Stimulated activated CD4-positive, alpha-beta T cell treated with anti-CD3 and anti-CD28 coated beads, Interleukin-2, amount 100 ng/mL, for 4 hours (primary cell): ENCODE results near the gene NR6A1.

Experiments
- DNase-seq: peaks from one replicate; pipeline ENCODE4 v3.0.0-alpha.2; 2020; ENCODE audit warnings: low read depth

The NR6A1 gene

DNA sequence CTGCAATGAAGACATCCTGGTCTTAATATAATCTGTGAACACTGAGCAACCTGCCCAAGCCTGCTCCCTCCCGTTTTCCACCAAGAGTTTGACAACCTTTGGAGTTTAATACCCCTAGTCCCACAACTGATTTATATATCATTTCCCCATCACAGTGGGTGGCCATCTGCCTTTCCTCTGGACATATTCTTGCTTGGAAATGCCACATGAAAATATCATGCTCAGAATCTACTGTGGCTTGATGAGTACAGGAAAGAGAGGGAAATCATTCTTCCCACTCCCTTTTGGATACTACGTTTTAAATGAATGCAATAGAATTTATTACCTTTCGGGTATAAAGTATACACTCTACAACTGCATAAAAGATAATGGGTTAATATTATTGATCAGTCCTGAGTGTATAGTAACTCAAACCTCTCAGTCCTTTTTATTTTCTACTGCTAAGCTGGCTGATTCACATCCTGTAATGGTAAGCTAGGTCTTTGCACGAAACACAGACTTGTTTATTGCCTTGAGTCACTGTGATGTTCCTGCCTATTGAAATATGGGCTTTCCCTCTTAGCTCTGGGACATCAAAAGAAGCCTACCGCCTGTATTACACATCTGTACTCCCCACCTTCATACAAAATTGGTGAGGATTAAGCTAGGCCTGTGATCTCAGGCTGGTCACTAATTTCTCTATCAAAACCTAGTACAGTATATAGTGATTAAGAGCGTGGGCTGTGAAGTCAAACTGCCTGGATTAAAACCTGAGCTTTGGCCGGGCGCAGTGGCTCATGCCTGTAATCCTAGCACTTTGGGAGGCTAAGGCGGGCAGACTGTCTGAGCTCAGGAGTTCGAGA is 196.4 kb downstream of the NR6A1 start:
- no peak for DNase-seq

DNA sequence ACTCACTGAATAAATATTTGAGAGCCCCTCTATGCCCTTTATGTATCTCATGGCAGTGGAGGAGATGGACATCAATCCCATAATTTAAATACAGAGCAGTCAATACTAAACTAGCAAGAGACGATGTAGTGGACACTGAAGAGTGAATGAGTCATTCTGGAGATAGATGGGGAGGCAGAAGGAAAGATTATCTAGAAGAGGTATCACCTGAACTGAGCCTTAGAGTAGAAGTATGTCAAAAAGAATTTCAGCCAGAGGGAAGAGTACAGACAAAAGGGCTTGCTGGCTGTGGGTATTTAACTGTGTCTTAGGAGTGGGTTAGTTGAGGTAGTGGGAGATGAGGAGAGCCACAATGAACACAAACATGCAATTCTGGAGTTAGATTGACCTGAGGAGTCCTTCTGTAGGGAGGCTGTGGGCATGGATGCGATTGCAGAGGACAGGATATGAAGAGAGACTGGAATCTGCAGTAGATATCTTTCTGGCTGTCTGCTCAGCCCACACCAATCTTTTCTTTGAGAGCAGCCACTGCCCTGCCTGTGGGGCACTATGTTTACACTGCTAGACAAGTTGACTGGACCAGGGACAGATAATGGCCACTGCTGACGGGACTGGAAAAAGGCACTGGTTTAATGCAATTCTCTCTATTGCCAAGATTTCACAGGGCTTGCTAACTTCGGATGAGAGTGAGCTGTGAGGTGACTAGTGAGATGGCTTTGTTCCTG is 200.0 kb downstream of the NR6A1 start:
- DNase-seq: no peak

- no peak for DNase-seq
Observed at GRCh38 chr9:124569942-124570341, 201.2 kb downstream of the NR6A1 start.

- no peak for DNase-seq
Observed at GRCh38 chr9:124567362-124567761, 203.7 kb downstream of the NR6A1 start.

DNA sequence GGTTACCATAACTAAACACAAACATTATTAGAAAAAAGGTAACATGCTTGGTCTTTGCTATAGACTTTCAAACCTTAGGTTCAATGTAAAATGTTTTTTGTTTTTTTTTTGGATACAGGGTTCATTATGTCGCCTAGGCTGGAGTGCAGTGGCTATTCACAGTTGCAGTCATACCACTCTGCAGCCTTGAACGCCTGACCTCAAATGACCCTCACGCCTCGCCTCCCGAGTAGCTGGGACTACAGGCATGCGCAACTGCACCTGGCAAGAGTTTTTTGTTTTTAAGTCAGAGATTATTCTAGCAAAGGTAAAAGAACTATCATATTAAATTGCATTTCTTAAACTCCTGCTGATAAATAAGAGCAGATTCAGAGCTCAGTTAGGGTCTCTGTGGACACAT is 208.8 kb downstream of the NR6A1 start:
- DNase-seq: no peak

- DNase-seq: no peak
Observed at GRCh38 chr9:124559871-124560270, 211.2 kb downstream of the NR6A1 start.

DNA sequence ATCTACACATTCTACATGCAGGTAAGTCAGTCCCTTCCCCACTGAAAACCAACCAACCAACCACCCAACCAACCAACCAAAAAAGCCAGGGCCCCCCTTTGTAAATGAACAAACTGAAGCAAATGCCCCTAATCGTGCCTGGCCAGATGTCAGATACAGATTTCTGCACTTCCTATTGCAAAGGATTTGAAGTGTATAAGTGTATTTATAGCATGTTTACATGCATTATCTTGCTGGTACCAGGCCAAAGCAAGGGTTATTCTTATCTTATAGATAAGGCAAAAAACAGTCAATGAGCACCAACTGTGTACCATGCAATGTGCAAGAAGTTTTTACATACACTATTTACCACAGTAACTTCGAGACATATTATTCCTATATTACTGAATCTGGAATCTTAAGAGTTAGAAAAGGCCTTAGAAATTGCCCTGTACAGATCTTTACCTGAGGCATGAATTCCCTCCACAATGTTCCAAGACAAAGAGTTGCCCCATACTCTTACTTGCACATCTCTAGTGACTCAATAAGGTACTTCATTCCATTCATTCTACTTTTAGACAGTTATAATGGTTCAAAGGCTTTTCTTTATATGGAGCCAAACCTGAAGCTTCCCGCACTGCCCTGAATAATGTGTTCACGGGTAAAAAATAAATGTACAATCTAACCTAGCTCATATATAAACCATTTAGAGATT is 212.2 kb downstream of the NR6A1 start:
- DNase-seq: no peak

- DNase-seq: no peak
Observed at GRCh38 chr9:124557895-124558294, 213.2 kb downstream of the NR6A1 start.

DNA sequence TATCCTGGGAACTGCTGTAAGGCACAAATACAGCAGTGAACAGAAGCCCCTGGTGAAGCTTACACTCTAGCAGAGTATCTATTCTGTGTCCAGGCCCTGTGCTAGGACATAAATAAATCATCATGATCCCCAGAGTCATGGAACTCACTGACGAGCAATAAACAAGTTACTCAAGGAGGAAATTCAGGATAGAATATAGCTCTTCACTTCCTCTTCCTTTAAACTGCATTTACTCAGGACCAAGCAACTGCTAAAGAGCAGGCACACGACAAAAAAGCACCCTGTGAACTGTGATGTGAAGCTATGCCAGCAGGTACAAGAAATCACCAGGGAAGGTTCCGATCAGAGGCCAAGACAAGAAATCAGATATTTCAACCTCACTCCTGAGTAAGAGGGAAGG is 216.1 kb downstream of the NR6A1 start:
- no peak for DNase-seq

- DNase-seq: no peak
Observed at GRCh38 chr9:124553738-124554137, 217.4 kb downstream of the NR6A1 start.

- DNase-seq: no peak
Observed at GRCh38 chr9:124552273-124552605, 218.9 kb downstream of the NR6A1 start.

DNA sequence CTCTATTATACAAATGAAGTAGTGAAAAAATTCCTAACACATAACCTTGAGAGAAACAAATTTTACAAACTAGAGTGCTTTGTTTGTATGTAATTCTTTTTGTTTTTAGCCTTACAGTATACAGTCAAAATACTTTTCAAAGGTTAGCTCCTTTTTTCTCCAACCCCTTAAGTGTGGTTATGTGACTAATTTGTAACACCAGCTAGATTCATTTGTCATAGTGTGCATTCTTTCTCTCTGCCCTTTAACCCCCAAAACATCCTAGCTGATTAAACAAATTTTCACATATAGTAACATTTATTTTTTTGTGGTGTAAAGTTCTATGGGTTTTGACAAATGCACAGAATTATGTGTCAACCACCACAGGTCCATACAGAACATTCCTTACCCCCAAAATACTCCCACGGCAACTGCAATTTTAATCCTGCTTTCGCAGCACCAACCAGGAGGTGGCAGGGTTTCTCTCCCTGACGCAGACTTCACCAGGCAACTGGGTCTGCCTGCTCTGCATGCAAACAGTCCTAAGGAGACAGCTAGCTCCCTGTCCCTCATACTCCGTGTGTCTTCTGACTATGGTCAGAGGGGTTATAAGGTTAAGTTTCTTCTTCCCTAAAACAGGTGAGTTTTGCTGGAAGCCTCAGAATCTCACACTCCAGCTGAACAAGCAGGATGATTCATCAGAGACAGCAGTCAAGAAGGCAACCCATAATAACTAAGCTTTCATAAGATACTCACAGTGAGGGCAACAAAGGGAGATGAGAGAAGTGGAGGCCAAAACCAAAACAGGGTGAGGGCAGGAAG is 219.4 kb downstream of the NR6A1 start:
- no peak for DNase-seq

- no peak for DNase-seq
Observed at GRCh38 chr9:124550072-124550471, 221.0 kb downstream of the NR6A1 start.

- no peak for DNase-seq
Observed at GRCh38 chr9:124549016-124549415, 222.1 kb downstream of the NR6A1 start.

GRCh38 chr9:124544535-124544934 is 226.6 kb downstream of the NR6A1 start:
- no peak for DNase-seq

- DNase-seq: no peak
Observed at GRCh38 chr9:124541824-124542223, 229.3 kb downstream of the NR6A1 start.

DNA sequence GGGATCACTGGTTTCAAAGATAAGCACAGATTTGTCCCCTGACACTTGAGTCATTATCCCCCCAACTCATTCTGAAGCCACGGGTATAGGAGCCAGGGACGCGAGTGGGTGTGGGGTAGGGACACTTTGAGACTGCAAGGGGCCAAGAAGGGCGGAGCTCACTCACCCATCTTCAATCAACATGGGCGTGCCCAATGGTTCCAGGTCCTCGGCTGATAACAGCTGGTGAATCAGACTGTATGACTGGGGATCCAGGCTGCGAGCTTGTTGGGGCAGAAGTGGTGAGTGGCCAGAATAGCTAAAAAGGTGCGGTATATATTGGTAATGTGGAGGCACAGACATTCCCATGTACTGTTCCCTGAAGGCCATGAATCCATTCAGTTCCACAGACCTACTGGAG is 233.2 kb downstream of the NR6A1 start:
- no peak for DNase-seq

DNA sequence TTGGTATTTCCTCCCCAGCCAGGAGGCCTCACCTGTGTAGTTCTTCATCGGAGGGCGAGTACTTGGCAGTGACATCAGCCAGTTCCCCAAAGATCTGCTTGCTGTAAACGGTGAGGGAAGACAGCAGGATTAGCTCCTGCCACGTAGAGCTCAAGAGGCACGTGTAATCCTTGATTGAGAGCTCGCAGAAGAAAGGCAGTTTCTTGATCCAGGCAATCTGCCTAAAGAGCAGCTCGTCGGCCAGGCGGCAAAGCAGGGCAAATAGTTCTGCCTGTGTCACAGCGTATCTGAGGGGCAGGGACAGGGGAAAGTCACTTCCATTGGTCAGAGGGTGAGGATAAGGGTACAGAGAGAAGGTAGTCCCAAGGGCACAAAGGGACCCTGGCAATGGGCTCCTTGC is 235.3 kb downstream of the NR6A1 start:
- DNase-seq: no peak

DNA sequence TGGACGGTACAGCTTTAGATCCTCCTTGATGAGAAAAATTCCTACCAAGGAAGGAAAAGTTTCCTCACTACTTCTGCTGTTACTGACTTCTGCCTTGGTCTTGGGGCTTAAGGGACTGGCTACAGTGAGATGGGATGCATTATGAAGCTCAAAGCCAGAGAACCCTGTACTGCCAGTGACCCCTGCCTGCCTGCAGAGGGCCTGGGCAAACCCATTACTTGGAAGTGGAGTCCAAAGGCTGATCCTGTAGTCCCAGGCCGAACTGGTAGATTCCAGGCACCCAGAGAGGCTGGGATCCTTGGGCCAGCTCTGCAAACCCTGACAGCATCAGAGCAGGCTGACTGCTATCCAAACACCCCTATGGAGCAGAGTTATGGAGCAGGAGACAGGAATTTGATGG is 238.2 kb downstream of the NR6A1 start:
- DNase-seq: no peak

DNA sequence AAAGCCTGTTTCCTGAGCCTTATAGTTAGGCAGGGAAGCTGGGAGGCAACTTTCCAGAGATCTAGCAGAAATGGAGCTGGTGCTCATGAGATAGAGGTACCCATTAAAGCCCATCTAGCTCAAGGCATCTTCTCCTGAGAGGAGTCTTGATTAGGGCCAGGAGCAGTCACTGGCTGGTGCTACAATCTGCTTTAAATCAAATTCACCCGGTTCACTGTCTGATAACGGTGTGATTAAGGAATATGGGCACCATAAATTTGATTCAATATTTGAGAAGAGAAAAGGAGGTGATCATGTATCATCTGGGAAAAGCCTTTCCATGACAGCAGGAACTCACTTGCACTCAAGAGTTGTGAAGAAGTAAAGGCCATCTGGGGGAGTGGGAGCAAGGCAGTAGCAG is 240.0 kb downstream of the NR6A1 start:
- DNase-seq: no peak

DNA sequence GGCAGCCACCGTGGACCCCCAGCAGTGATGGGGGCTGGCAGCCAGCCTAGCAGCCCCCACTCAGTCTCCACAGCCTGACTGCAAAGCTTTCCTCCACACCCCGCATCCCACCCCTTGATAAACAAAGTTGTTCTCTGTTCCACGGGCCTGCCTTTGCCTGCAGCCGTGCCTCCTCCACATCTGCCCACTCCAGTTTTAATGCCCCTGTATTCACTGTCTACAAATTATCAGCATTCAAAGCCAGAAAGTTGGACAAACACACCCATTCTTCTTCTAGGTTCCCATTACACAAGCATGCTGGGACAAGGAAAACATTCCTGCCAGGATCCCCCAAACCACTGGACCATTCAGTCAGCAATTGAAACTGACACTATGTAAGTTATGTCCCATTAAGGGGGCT is 240.9 kb downstream of the NR6A1 start:
- DNase-seq: no peak

GRCh38 chr9:124527781-124528180 is 243.3 kb downstream of the NR6A1 start:
- DNase-seq: no peak
